Glomerular endothelial cell (primary cell): ENCODE data around the gene RHOG. TPM values are rescaled to one million over a fixed set of nuclear protein-coding genes. Genes with fewer than 3 reads are reported as not detected.
"Not testable (repeated sequence)": the region's sequence is repeated elsewhere in the genome, so short reads cannot be mapped to it uniquely, and the experiment has no call there.

ENCODE experiments used
- DNase-seq: peaks from one replicate; pipeline ENCODE4 v3.0.0-alpha.2; 2011; ENCODE audit warnings: low read depth, low spot score; ENCODE audit errors: extremely low read depth
- total RNA-seq: library from RNA; depleted of rRNA; stranded (reverse); fragments of >200 nt; gene quantifications from 2 replicates; pipeline ENCODE4 v1.2.3, GENCODE V29; 2015

The RHOG gene
- total RNA-seq, 1 donor from 2014 or later, result 95.3 TPM

GRCh38 chr11:3834664-3835461, 5.9 kb downstream of the RHOG start:
- DNase-seq, result no peak

DNA sequence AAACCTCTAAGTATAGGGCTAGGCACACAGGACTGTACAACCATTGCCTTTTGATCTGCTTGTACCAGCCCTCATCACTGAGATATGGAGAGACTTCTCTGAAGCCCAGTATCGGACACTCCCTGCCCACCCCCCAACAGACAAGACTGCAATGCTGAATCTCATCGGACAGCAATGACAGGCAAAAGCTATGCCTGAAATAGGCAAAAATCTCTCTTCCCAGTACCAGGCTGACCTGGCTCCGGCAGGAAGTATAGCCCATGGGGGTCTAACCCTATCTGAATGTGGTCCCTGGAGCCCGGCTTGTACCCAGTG, 6.5 kb downstream of the RHOG start:
- DNase-seq, result no peak

GRCh38 chr11:3833449-3833848, 7.3 kb downstream of the RHOG start:
- no peak for DNase-seq

DNA sequence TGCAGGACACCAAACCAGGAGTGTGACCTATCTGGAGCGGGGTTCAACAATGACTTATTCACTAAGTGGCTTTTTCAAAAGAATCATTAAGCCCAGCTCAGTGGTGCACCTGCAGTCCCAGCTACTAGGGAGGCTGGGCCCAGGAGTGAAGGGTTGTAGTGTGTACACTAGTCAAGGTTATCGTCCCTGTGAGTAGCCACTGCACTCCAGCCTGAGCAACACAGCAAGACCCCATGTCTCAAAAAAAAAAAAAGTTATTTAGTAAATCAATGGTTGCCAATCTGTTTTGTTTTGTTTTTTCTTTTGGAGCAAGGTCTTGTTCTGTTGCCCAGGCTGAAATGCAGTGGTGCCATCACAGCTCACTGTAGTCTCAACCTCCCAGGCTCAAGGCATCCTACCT, 7.9 kb downstream of the RHOG start:
- no peak for DNase-seq

DNA sequence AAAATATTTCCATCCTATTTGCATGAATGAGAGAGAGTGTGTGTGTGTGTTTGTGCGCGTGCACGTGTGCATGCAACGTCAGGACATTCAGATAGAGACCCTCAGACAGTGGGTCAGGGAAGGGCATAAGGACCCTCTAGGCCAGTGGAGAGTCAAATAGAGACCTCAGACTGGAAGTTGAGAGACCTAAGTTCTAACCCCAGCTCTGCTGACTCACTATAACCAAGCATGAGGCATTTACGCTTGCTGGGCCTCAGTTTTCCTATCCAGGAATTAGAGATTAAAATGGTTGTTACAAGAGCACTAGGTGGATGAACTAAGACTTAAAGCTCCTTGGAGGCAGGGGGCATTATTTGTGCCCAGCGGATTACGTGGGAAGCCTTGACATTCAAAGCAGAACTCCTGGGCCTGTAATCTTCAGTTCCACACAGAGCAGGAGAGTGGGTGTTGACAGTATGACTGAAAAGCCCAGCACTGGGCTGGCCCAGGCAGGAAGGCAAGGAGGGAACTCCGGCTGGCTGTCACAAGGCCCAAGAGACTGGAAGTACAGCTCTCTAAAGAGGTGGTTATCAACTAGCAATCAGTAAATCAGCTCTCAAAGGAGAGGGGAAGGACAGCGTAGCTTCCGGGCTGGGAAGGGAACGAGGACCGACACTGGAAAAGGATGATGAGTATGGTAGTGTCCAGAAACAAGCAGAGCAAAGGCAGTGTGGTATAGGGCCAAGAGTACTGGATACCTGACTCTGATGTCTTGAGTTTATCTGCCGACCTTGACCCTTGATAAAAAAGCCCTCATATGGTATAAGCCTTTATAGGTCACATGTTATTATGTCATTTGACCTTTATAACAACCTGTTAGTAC, 9.2 kb downstream of the RHOG start:
- no peak for DNase-seq

DNA sequence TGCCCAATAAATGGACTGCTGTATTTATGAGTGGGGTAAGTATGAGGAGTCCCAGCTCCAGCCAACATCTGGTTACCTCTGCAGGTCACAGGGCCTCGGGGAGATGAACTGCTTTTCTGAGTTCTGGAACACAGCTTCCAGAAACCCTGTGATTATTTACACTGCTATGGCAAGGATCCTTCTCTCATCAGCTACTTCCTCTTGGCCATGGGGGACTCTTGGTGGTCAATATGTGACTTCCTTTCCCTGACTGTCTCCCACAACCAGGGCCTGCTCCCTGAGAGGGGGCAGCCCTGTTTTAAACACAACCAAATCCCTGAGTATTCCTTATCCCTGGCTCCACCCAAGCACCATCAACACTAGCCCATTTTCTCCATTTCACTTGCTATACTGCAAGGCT, 10.0 kb downstream of the RHOG start:
- DNase-seq, result no peak

GRCh38 chr11:3830088-3830487, 10.7 kb downstream of the RHOG start:
- no peak for DNase-seq

DNA sequence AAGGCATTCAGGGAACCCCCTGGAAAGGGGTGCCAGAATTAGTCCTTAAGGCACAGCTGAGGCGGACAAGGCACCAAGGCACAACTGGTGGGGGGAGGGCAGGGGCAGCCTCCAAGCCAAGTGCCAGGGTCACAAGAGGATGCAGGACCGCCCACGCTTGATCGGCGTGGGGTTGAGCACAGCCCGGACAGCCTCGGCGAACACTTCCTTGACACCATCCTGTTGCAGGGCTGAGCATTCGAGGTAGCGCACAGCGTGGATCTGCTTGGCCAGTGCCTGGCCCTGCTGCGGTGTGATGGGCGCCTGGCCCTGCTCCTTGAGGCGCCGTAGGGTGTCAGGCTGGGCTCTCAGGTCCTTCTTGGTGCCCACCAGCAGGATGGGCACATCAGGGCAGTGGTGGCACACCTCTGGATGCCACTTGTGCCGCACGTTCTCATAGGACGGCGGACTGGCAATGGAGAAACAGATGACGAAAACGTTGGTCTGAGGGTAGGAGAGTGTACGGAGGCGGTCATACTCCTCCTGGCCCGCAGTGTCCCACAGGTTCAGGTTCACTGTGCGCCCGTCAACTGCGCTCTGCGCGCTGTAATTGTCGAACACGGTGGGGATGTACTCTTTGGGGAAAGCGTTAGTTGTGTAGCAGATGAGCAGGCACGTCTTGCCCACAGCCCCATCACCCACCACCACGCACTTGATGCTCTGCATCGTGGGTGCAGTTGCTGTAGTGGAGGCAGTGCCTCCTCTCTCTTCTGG, 13.1 kb downstream of the RHOG start:
- DNase-seq, result no peak

- no peak for DNase-seq
Observed at GRCh38 chr11:3826721-3827120, 14.0 kb downstream of the RHOG start.

GRCh38 chr11:3825473-3826154, 15.1 kb downstream of the RHOG start:
- DNase-seq, result no peak

- no peak for DNase-seq
Observed at GRCh38 chr11:3824714-3825472, 15.9 kb downstream of the RHOG start.

- no peak for DNase-seq
Observed at GRCh38 chr11:3823762-3824506, 16.8 kb downstream of the RHOG start.

DNA sequence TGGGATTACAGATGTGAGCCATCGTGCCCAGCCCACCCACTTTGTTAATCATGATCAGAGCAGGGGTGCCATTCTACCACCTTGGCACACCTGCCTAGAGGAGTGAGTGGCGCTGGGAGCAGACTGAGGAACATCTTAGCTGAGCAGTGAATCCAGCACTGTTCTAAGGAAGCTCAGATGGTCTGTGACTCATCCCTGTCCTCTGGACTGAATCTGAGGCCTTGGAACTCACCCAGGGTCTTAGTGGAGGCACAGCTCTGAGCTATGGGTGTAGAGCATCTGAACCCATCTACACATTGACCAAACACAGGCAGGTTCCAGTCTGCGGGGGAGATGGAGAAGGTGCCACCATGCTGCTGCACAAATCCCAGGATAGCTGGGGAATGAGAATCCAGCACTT, 17.5 kb downstream of the RHOG start:
- DNase-seq, result no peak

DNA sequence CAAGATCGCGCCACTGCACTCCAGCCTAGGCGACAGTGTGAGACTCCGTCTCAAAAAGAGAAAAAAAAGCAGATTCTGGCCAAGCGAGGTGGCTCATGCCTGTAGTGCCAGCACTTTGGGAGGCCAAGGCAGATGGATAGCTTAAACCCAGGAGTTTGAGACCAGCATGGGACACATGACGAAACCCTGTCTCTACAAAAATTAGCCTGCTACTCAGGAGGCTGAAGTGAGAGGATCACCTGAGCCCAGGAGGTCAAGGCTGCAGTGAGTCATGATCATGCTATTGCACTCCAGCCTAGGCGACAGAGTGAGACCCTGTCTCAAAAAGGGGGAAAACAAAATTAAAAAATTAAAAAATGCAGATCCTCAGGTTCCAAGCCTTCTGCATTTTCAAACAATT, 18.4 kb downstream of the RHOG start:
- DNase-seq, result no peak

DNA sequence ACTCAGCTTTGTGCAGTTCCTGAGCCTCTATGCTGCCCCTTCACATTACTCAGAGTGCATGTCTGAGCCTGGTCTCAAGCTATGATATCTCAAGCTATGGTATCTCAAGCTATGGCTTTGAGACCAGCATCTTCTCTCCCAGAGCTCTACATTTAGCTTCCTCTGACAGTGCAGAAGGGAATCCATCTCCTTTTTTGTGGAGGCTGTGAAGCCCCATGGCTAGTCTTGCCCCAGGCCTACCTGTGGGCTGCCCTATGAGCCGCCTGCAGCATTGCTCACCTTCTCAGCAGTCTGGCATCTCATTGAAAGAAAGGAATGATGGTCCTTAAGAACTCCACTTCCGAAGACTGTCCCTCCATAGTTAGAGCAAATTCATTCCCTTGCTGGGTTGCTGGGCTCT, 19.8 kb downstream of the RHOG start:
- no peak for DNase-seq

DNA sequence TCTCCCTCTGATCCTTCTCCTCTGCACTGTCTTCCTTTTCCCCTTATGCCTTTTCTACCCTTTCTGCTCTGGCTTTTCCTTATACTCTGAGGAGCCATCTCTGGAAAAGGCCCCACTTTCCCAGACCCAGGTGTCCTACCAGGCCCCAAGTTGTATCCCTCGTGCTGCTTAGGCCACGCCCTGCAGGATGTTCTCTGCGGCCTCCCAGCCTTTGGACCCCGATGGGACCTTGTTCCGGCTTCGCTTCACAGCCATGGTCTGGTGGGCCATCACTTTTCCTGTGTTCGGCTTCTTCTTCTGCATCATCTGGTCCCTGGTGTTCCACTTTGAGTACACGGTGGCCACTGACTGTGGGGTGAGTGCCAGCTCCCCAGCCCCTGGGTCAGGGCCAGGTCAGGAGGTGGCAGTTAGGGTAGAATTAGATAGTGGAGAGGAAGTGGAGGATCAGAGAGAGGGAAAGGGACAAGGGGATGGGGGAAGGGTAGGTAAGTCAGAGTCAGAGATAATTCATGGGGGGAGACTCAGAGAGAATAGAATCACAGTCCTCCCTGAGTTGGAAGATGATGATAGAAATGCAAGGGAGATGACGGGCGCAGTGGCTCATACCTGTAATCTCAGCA, 23.5 kb downstream of the RHOG start:
- DNase-seq, result no peak

- DNase-seq, result no peak
Observed at GRCh38 chr11:3816673-3817072, 24.1 kb downstream of the RHOG start.

DNA sequence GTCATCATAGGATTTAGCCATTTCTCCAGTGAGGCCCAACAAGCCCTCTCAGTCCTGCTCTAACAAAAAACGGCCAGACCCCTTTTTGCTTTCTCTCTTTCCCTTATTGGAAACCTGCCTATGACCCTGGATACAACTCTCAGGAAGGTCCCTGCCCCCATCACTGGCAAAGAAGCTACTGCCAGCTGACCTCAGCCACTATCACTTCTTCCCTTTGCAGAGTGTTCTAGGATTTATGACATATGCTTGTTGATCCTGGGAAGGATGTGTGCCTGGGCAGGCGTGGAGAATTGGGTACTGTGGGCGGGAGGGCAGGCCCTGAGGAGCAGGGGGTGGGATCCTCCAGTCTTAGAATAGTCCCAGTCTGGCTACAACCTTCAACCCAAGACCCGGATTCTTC, 24.9 kb downstream of the RHOG start:
- no peak for DNase-seq

GRCh38 chr11:3814832-3815231, 25.9 kb downstream of the RHOG start:
- not testable (repeated sequence) for DNase-seq
